Measurements from ENCODE around the gene ITGA2B. TPM values are rescaled to one million over a fixed set of nuclear protein-coding genes. Genes with fewer than 3 reads are reported as not detected.

ITGA2B gene
- total RNA-seq, 1 experiment from 2014 or later, result 8.3 TPM

DNA sequence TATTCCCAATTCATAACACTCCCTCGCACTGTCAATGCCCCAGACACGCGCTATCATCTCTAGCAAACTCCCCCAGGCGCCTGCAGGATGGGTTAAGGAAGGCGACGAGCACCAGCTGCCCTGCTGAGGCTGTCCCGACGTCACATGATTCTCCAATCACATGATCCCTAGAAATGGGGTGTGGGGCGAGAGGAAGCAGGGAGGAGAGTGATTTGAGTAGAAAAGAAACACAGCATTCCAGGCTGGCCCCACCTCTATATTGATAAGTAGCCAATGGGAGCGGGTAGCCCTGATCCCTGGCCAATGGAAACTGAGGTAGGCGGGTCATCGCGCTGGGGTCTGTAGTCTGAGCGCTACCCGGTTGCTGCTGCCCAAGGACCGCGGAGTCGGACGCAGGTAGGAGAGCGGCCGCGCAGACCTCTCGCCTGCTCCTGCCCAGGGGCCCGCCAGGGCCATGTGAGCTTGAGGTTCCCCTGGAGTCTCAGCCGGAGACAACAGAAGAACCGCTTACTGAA is 44.5 kb downstream of the ITGA2B start, which contains the start of gene GRN:
Gene GRN, plus strand, starts transcription at position 364 of the 515 bp plus-strand sequence. CDS start 3,863 bp downstream, outside the sequence.
- no peak within 1 kb of the TSS for H2AK5ac ChIP-seq (ENCODE audit: insufficient read length, low read length)
- H2BK5ac ChIP-seq (ENCODE audit: insufficient read length, low read length), result no peak within 1 kb of the TSS
- Mint-ChIP-seq H3K4me1 (peaks cover 8% of the 10 kb centered on the region in 2 experiments), H3K9me3 (no peaks in the 10 kb centered on the region), H3K4me3 (peak within 1 kb of the TSS; percentile 82 to 94), H3K27me3 (ENCODE audit: low read depth) (peaks cover 34% of the 10 kb centered on the region), H3K36me3 (ENCODE audit: insufficient read depth in 1 of 3, low read depth in 3 of 3) (peaks cover 0 to 3% (median 0%) of the 10 kb centered on the region in 3 experiments; a peak in 1 of 7 replicates), H3K27ac (peak within 1 kb of the TSS; percentile 73 to 85 (median 85); a peak in 6 of 7 replicates)
- peak within 1 kb of the TSS; percentile 25 for H3K9ac ChIP-seq (ENCODE audit: extremely low read depth, insufficient read length, low read length)
- H2AFZ ChIP-seq (ENCODE audit: low read length), result no peak within 1 kb of the TSS
- H3K27ac ChIP-seq (ENCODE audit: insufficient read length, low read depth, low read length), result no peak within 1 kb of the TSS
- H3K4ac ChIP-seq (ENCODE audit: low read depth, low read length), result no peak within 1 kb of the TSS
- no peak within 1 kb of the TSS for H2BK120ac ChIP-seq (ENCODE audit: low read depth, low read length, poor library complexity, severe bottlenecking)
- peak; percentile 100 for DNase-seq
- WGBS (ENCODE audit: extremely low coverage, insufficient read length, low lambda C conversion rate), result no CpG with 5 or more reads among the region's 26 CpGs
- no peak within 1 kb of the TSS for H3K14ac ChIP-seq (ENCODE audit: insufficient read depth, low read length)
- H3K79me1 ChIP-seq (ENCODE audit: insufficient read depth, low read depth, low read length, poor library complexity, severe bottlenecking), result no peaks in the 10 kb centered on the region
- peak within 1 kb of the TSS; percentile 89 for H3K4me2 ChIP-seq (ENCODE audit: insufficient read depth, insufficient read length, low read length)
- H4K8ac ChIP-seq (replicated peaks; ENCODE audit: insufficient read length, low read depth, low read length), result no peak within 1 kb of the TSS
- peaks cover 5% of the 10 kb centered on the region for H3K23me2 ChIP-seq (ENCODE audit: insufficient read length, low read depth, low read length, poor library complexity, severe bottlenecking)
- TF ChIP-seq, protein P1, sequence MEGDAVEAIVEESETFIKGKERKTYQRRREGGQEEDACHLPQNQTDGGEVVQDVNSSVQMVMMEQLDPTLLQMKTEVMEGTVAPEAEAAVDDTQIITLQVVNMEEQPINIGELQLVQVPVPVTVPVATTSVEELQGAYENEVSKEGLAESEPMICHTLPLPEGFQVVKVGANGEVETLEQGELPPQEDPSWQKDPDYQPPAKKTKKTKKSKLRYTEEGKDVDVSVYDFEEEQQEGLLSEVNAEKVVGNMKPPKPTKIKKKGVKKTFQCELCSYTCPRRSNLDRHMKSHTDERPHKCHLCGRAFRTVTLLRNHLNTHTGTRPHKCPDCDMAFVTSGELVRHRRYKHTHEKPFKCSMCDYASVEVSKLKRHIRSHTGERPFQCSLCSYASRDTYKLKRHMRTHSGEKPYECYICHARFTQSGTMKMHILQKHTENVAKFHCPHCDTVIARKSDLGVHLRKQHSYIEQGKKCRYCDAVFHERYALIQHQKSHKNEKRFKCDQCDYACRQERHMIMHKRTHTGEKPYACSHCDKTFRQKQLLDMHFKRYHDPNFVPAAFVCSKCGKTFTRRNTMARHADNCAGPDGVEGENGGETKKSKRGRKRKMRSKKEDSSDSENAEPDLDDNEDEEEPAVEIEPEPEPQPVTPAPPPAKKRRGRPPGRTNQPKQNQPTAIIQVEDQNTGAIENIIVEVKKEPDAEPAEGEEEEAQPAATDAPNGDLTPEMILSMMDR (conservative IDR thresholded peaks at IDR 0.05), result no peak
- no peak within 1 kb of the TSS for H3K23ac ChIP-seq (ENCODE audit: insufficient read length, low read depth, low read length)
- H2BK15ac ChIP-seq (ENCODE audit: low read depth, low read length), result no peak within 1 kb of the TSS
- no peaks in the 10 kb centered on the region for H3K4me1 ChIP-seq (ENCODE audit: insufficient read depth, low read length)
- no peaks in the 10 kb centered on the region for H3K79me2 ChIP-seq (ENCODE audit: insufficient read depth, low read length)
- H3K18ac ChIP-seq (ENCODE audit: insufficient read length, low read depth, low read length), result no peak within 1 kb of the TSS
- no peaks in the 10 kb centered on the region for H3K9me3 ChIP-seq (ENCODE audit: control insufficient read depth, low read depth, low read length)
- H3T11ph ChIP-seq (ENCODE audit: low read length), result no peak within 1 kb of the TSS
- H4K5ac ChIP-seq (ENCODE audit: insufficient read length, low read depth, low read length), result no peak within 1 kb of the TSS
- no peak within 1 kb of the TSS for H2BK20ac ChIP-seq (ENCODE audit: low read depth, low read length, poor library complexity, severe bottlenecking)
- no peak within 1 kb of the TSS for H2BK12ac ChIP-seq (ENCODE audit: insufficient read length, low read depth, low read length)
- H3K27me3 ChIP-seq (ENCODE audit: insufficient read depth, low read length), result no peaks in the 10 kb centered on the region
- no peak within 1 kb of the TSS for H4K91ac ChIP-seq (ENCODE audit: insufficient read length, low read depth, low read length)
- H4K20me1 ChIP-seq (ENCODE audit: control insufficient read depth, insufficient read depth, insufficient read length), result no peaks in the 10 kb centered on the region
- H3K56ac ChIP-seq (ENCODE audit: insufficient read length, low read depth, low read length), result no peak within 1 kb of the TSS

All from H9 (cell line).